GM18519 (cell line): Measurements from ENCODE around the gene EXOC4.
A peak's percentile ranks its signal among the peaks of the same experiment; 100 is the strongest.
"Not testable (repeated sequence)": the region's sequence is repeated elsewhere in the genome, so short reads cannot be mapped to it uniquely, and the experiment has no call there.

Experiments used
- ATAC-seq: cut with Tn5 transposase; IDR thresholded peaks from one replicate; pipeline ENCODE4 v1.9.1; 2021; ENCODE audit warnings: mild to moderate bottlenecking, moderate library complexity; ENCODE audit not compliant: unreplicated experiment, low FRiP score

Gene EXOC4

DNA sequence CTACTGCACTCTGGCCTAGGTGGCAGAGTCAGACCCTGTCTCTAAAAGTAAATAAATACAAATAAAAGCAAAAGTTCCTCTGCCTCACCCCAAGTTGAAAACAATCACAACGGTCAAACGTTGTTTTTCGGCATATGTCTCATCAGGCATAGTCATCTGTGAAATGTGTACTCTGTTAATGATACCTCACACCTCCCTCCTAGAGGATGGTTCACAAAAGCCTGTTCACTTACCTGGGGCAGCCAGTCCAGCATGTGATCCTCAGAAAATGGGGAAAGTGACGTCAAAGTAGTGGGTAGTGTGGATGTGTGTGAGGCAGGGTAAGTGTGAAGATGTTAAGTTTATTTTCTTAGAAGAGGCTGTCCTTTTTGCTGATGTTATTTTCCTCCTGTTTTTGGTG lies 620.3 kb downstream of the EXOC4 start:
- ATAC-seq: no peak

DNA sequence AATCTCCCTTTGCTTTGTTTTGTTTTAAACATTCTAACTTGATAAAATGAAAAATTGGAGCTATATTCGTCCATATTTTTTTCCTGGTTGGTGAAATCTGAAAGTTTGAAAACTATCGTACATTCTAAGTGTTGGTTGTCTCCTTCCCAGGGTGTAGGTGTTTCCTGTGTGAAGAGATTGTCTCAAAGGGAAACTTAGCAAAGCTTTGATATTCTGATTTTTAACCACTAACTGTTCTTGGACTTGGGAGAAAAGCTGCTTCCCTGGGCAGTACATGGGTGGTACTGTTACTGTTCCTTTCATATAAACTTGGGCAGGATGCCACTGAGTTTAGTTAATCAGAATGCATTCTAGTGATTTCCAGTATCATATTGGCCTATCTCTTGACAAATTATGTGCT lies 620.8 kb downstream of the EXOC4 start:
- no peak for ATAC-seq

DNA sequence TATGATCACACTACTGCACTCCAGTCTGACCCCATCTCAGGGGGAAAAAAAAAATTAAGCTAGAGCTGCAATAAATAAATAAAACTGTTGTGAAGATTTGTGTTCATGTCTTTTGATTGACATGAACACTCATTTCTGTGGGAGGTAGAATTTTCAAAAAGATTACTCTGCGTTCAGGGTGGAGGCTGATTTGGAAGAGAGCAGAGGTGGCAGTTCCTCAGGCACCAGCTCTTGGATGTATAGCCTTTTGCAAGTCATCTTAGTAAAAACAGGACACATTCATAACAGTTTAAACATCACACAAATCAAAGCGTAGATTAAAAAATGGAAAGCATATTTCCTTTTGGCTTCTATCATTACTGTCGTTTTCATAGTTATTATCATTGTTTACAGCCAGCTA lies 630.7 kb downstream of the EXOC4 start:
- no peak for ATAC-seq

DNA sequence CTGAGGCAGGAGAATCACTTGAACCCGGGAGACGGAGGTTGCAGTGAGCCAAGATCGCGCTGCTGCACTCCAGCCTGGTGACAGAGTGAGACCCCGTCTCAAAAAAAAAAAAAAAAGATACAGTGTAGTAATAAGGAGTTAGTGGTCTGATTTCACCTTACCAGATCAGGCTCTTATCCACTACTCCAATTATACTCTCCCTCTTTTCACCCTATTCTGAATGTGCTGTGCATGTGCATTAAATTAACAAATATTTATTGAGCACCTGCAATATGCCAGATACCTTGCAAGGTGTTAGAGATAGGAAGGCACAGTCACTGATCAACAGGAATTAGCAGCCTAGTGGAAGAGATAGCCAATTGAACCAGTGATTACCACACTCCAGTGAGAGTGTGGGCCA lies 632.3 kb downstream of the EXOC4 start:
- no peak for ATAC-seq

DNA sequence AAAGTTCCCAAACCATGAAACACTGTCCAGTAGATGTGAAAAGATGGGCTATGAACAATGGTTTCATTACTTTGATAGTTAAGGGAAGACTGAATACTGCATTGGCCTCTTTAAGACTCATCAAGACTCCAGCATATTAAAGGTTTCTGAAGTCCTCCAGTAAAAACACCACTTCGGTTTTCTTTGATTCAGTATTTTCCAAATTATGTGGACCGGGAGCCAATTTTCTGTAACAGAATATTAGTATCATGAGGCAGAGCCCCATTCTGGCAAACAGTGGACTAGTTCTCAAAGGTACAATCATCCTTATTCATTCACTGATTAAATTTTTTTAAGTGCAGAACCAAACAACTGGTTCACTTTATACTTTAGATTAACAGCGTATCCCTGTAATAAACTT lies 633.2 kb downstream of the EXOC4 start:
- no peak for ATAC-seq

DNA sequence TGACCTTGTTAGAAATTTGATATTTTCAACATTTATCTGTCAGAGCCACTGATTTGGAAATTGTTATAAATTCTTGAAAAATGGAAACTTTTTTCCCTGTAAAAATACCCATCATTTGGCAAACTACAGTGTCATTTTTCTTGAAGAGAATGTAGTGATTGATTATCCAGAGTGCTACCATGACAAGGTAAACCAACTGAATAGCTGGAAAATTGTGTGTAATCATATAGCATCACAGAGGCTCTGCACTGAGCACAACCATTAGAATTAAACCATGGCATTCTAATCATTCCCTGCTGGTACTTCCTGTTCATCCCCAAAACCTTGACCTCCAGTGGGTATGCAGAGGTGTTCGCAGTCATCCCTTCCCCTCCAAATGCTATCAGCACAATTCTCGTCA lies 633.9 kb downstream of the EXOC4 start:
- no peak for ATAC-seq

DNA sequence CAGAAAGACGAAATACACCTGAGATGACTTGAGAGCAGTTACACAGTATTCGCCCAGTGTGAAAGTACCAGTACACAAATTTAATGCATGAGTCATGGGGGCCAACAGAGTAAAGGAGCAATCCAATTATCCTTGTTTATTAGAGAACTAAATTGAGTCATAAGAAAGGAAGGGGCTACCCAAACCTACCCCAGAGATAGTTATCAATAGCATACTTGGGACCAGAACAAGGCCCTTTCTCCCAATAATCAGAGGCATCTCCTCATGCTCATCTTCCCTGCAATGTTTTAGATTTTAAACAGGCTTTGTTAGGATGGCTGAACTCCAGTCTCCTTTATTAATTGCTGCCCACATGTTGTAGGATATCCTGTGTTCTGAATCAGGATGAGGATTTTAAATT lies 634.6 kb downstream of the EXOC4 start:
- no peak for ATAC-seq

DNA sequence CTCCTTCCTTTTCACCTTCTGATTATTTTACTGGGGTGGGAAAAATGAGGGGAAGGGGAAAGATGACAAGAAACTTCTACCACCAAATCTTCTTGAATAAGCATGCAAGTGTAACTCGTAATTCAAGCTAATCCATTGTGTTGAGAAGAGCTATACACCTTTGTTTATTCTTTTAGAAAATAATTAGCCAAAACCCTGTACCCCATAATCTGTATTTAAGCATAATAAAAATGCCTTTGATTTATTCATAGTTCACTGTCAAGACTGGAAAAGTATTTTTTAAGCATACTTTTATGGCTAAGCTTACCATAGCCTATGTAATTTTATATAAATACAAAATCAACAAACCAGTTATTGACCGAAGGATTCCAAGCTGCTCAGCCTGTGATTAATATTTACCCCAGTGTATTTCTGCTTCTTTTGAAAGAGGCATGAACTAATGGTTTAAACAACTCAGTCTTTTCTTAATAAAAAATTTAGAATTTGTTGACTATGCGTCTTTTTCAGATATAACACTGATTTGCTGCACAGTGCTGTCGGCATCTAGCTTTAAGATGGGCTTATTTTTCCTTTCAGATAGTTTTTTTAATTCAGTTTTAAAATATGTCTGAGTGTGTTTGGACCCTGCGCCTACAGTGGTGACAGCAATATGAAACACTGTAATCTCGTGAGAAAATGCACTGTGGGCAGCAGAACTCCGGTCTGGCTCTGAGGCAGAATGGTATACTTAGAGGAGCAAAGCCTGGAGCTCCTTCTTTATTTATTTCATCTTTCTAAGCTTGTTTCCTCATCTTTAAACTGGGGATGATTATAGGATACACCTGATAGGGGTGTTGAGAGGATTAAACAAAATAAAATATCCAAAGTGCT lies 635.4 kb downstream of the EXOC4 start:
- no peak for ATAC-seq

DNA sequence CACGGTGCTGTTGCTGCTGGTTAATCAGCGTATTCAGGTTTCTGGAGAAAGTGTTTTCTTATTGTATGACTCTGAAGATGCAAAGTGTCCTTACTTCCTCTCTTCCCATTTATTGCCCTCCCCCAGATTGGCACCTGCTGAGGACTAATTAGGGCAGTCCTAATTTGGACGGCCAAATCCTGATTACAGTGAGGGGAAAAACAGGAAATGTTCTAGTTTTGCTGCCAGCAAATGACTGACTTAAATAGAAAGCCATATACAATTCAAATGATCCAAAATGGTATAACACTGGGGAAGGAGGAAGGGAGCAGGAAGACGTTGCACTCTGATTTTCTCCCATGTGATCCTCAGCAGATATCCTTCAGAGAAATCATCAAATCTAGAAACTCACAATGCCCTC lies 651.9 kb downstream of the EXOC4 start:
- ATAC-seq: no peak

DNA sequence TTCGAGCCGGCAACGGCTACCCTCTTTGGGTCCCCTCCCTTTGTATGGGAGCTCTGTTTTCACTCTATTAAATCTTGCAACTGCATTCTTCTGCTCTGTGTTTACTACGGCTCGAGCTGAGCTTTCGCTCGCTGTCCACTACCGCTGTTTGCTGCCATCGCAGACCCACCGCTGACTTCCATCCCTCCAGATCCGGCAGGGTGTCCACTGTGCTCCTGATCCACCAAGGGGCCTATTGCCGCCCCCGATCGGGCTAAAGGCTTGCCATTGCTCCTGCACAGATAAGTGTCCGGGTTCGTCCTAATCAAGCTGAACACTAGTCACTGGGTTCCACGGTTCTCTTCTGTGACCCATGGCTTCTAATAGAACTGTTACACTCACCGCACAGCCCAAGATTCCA lies 653.7 kb downstream of the EXOC4 start:
- not testable (repeated sequence) for ATAC-seq

DNA sequence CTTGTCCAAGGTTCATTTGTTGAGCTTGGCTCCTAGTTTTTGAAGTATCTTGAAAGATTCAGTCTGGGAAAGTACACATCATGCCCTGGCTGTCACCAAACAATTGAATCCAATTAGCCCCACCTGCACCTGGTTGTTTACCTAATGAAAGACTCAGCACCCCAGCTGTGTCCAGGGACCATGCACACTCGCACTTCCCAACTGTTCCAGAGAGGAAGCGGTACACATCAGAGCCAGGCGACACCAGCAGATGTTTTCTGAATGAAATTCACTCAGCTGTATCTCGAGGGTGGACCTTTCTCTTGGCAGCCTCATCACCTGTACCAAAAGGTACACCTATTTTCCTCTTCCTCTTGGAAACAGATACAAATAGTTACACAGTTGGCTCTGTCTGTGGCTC lies 657.9 kb downstream of the EXOC4 start:
- ATAC-seq: no peak

DNA sequence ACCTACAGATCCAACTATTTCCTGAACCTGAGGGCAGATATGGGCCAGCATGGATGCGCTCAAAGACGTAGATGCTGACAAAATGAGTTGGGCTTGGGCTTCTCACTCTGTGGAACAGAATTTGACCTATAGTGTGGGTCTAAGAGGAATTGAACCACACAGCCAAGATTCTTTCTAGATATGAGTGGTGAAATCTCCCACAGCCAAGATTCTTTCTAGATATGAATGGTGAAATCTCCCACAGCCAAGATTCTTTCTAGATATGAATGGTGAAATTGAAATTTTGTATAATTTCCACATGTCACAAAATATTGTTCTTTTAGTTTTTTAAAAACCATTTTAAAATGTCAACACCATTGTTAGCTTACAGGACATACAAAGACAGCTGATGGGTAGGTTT lies 658.8 kb downstream of the EXOC4 start:
- ATAC-seq: peak; percentile 51

DNA sequence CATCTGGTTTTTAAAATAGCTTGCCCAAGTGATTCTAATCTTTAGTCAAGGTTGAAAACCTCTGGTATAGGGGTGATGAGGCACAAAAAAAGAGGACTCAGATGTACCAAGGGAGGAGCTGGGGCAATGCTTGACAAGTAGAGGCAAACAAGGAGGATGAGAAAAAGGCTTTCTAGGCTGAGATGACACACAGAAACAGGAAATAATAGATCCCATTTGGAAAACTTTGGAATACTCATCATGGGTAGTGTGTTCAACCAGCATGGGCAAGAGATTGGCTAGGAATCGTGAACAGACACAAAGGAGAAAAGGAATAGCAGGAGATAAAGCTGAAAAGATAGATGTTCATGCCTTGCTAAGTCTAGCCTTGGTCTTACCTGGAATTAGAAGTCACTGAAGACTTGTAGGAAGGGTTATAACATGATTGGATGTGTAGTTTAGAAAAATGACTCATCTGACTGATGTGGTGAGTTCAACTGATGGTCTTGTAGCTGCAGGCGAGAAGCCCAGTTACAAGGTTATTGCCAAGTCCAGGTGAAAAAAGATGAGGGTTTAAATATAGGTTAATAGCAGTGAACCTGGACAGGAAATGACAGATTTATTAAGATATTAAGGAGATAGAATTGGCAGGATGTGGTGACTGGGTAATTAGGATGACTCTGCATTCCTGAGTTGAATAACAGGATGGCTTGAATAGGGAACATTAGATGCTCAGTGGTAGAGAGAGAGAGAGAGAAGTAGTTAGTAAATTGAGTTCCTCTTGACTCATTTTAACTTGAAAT lies 660.2 kb downstream of the EXOC4 start:
- no peak for ATAC-seq

DNA sequence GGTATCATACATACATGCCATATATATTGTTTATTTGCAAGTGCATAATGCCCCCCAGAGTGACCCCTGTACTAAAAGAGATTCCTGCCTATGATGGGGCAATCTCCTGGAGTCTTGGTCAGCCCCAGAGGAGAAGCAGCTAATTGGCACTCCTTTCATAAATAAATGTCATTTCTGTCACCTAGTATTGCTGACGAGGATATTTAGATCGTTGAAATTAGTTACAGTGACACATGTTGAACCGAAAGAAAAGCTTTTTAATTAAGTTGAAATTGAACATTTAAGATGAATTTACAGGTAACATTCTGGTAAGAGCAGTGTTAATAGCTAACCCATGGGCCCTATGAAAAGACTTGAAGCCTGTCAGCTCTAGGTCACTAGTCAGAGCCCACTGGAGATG lies 663.7 kb downstream of the EXOC4 start:
- ATAC-seq: no peak

DNA sequence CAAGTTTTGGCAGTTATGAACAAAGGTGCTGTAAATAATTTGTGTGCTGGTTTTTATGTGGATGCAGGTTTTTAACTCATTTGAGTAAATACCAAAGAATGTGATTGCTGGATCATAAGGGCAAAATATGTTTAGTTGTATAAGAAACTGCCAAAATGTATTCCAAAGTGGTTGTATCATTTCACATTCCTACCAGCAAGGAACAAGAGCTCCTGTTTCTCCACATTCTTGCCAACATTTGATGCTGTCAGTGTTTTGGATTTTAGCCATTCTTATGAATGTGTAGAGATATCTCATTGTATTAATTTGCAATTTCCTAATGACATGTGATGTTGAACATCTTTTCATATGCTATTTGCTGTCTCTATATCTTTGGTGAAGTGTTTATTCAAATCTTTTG lies 666.9 kb downstream of the EXOC4 start:
- no peak for ATAC-seq

DNA sequence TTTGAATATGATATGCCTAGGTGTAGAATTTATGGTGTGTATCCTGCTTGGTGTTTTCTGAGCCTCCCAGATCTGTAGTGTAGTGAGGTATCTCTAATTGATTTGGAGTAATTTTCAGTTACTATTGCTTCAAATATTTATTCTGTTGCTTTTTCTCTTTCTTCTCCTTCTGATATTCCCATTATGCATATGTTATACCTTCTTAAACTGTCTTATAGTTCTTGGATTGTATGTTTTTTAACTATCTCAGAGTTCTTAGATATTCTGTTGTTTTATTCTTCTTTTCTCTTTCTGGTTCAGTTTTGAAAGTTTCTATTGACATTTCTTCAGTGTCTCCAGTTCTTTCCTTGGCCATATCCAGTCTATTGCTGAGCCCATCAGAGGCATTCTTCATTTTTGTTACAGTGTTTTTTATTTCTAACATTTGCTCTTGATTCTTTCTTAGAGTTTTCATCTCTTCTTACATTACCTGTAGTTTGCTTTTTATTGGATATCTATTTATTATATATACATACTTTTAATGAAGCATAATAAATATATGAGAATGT lies 668.8 kb downstream of the EXOC4 start:
- ATAC-seq: no peak

DNA sequence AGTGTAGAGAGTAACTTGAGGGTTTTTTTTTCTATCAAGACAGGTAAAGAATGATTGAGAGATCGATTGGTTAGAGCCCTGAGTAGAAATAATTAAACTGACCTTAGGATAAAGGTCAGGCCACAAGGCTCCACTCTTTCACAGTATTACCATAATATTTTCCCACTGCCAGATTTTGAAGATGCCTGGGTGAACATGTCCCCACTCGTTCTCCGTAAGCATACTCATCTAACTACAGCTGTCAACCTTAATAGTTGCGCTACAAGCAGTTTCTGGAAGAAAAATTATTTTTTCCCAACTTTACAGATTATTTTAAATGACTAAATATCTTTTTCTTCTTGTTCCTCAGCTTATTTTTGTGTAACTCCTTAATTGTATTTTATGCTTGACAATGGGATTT lies 671.1 kb downstream of the EXOC4 start:
- no peak for ATAC-seq

DNA sequence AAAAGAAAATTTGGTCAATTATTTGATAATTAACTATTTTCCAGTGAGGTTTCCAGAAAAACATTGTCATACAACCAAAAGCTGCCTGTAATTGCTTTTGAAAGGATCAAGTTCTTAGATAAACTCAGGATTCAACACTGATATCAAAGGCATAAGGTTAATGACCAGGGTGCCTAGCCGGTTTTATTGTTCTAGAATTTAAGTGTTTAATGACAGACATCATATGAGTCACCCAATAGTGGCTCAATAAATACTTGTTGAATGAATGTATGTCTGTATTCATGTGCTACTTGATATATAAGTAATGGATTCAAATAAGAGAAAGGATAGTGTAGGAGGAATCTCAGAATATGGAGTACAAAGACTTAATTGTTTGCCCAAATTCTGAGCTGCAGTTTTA lies 678.2 kb downstream of the EXOC4 start:
- no peak for ATAC-seq

DNA sequence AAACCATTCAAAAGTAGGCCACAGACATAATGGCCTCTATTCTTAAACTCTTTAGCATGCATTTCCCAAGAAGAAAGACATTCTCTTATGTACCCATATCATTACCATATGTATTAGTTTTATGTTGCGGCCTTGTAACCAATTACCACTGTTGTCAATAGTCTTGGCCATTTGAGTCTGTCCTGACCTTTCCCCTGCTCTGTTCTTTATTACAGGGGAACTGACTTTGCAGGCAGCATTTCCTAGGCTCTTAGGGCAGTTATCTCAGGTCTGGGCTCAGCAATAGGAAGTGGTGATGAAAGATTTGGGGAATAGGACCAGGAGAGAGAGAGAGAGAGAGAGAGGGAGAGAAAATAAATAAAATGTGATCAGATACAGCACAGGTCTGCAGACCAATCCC lies 679.7 kb downstream of the EXOC4 start:
- ATAC-seq: no peak

DNA sequence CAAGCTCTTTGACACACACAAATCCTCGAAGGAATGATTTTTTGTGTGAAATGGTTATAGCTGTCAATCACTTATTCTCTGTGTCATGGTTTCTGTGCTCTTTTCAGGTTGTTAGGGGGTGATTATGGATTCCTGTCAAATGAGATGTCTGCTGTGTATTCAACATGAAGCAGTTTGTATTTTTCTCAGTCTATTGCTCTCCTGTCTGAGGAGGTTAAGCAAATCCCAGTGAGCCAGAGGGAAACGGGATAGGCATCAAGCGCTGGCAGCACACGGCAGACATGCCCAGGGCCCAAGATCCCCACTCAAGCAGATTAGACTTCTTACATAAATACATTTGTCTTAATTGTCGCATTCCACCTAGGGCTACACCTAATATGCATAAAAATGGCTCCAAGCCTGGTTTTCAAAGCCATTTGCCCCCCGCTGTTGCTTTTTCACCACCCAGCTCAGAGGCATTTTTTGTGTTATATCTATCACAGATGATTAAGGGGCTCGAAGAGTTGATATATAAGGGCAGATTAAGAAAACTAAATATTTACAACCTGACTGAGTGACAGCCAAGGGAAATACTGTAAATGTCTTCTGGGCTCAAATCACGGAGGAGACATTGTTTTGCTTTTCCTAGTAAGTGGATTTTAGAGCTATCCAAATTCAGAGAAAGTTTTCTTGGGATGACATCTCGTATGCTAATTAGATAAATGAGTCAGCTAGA lies 681.5 kb downstream of the EXOC4 start:
- no peak for ATAC-seq

DNA sequence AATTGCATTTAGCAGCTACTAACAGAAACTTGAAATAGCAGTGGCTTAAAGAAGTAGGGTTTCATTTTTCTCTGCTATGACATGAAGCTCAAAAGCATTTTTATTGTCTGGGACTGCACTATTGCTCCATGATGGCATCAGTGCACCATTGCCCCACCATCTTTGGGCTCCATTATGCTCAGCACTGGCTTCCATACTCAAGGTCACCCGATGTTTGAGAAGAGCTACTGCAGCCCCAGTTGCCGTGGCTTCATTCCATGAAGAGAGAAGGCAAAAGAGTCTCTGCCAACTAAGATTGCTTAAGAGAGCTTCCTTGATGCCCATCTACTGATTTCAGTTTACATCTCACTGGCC lies 682.1 kb downstream of the EXOC4 start:
- ATAC-seq: no peak
